HepG2 (cell line): ENCODE measurements around the gene TAS2R60. TPM values are rescaled to one million over a fixed set of nuclear protein-coding genes. Genes with fewer than 3 reads are reported as not detected.
A peak's percentile ranks its signal among the peaks of the same experiment; 100 is the strongest.

Experiments used
- CEBPG ChIP-seq: IDR thresholded peaks from 2 replicates; pipeline ENCODE4 v1.6.1; 2016
- FOXK2 ChIP-seq: fragments of 450-650 bp; IDR thresholded peaks from 2 replicates; pipeline ENCODE4 v1.6.1; 2016
- HMGA1 ChIP-seq: sonication (generic); formaldehyde crosslinking; conservative IDR thresholded peaks from 2 replicates; pipeline ENCODE4 v1.4.0; 2020; ENCODE audit warnings: missing genetic modification reagents
- HOXA7 ChIP-seq: sonication (generic); formaldehyde crosslinking; IDR thresholded peaks from 2 replicates; pipeline ENCODE4 v1.8.1; 2022; ENCODE audit warnings: mild to moderate bottlenecking, missing genetic modification reagents, moderate library complexity
- KAT8 ChIP-seq: IDR thresholded peaks from 2 replicates; pipeline ENCODE4 v1.6.1; 2016; ENCODE audit warnings: missing genetic modification reagents, missing compliant biosample characterization
- MTF1 ChIP-seq: sonication (generic); formaldehyde crosslinking; IDR thresholded peaks from 2 replicates; pipeline ENCODE4 v1.5.0; 2020; ENCODE audit warnings: missing genetic modification reagents
- NBN ChIP-seq: fragments of 450-650 bp; conservative IDR thresholded peaks from 2 replicates; pipeline ENCODE4 v1.6.1; 2017
- SAP130 ChIP-seq: IDR thresholded peaks from 2 replicates; pipeline ENCODE4 v1.6.1; 2016; ENCODE audit warnings: low read depth
- TEAD3 ChIP-seq: optimal IDR thresholded peaks from 2 replicates; pipeline ENCODE3; 2016; ENCODE audit warnings: borderline replicate concordance
- ZFP36 ChIP-seq: fragments of 150-350 bp; IDR thresholded peaks from 2 replicates; pipeline ENCODE4 v1.6.1; 2018; ENCODE audit warnings: borderline replicate concordance, low read length, low read depth; ENCODE audit not compliant: partially characterized antibody
- ZFYVE20 ChIP-seq: sonication (generic); formaldehyde crosslinking; IDR thresholded peaks from 2 replicates; pipeline ENCODE4 v1.8.0; 2023; ENCODE audit warnings: low read depth, mild to moderate bottlenecking, moderate library complexity, missing genetic modification reagents, borderline replicate concordance
- ZIK1 ChIP-seq: sonication (generic); formaldehyde crosslinking; IDR thresholded peaks from 2 replicates; pipeline ENCODE4 v1.5.0; 2020; ENCODE audit warnings: mild to moderate bottlenecking, low read depth, missing genetic modification reagents, borderline replicate concordance
- ZNF20 ChIP-seq: sonication (generic); formaldehyde crosslinking; IDR thresholded peaks from 2 replicates; pipeline ENCODE4 v1.4.0; 2020; ENCODE audit warnings: mild to moderate bottlenecking, moderate library complexity, missing genetic modification reagents
- ZNF441 ChIP-seq: sonication (generic); formaldehyde crosslinking; IDR thresholded peaks from 2 replicates; pipeline ENCODE4 v1.7.0; 2021; ENCODE audit warnings: missing genetic modification reagents, borderline replicate concordance
- ZNF558 ChIP-seq: sonication (generic); formaldehyde crosslinking; IDR thresholded peaks from 2 replicates; pipeline ENCODE4 v1.9.0; 2022; ENCODE audit warnings: mild to moderate bottlenecking, missing genetic modification reagents, borderline replicate concordance
- ZNF776 ChIP-seq: sonication (generic); formaldehyde crosslinking; IDR thresholded peaks from 2 replicates; pipeline ENCODE4 v1.4.0; 2020; ENCODE audit warnings: mild to moderate bottlenecking, missing genetic modification reagents
- polyA plus RNA-seq, 8 experiments: library from polyadenylated mRNA; depleted of rRNA in 3 of 8; stranded (reverse) in 7 of 8; unstranded in 1 of 8; fragments of >200 nt; fragmentation: Illumina TruSeq in 4 of 8; extraction: Trizol in 4 of 8; gene quantifications; 2 replicates each; pipeline versions ENCODE4 v1.2.1 to v1.2.3, GENCODE V29; 2011 to 2016; ENCODE audit warnings: low read depth in 4 of 8, missing spikeins in 1 of 8, mixed read lengths in 1 of 8; ENCODE audit not compliant: insufficient read depth in 1 of 8
- total RNA-seq, 5 experiments: library from RNA; depleted of rRNA; stranded (reverse); fragments of >200 nt; fragmentation: Illumina TruSeq; extraction: Trizol; gene quantifications; 2 replicates each; pipeline ENCODE4 v1.2.3, GENCODE V29; 2016; ENCODE audit warnings: low read depth in 1 of 5
- TF ChIP-seq, protein P1 (sequence below): sonication (generic); formaldehyde crosslinking; IDR thresholded peaks from 2 replicates; pipeline ENCODE4 v1.8.0; 2022; ENCODE audit warnings: mild to moderate bottlenecking, missing genetic modification reagents, moderate library complexity
- TF ChIP-seq, protein P2 (sequence below): sonication (generic); formaldehyde crosslinking; conservative IDR thresholded peaks from 2 replicates; pipeline ENCODE4 v1.4.0; 2020; ENCODE audit warnings: missing genetic modification reagents
- TF ChIP-seq, protein P3 (sequence below): sonication (generic); formaldehyde crosslinking; IDR thresholded peaks from 2 replicates; pipeline ENCODE4 v1.4.0; 2020; ENCODE audit warnings: missing genetic modification reagents
- TF ChIP-seq, protein P4 (sequence below): sonication (generic); formaldehyde crosslinking; IDR thresholded peaks from 2 replicates; pipeline ENCODE4 v1.4.0; 2020; ENCODE audit warnings: mild to moderate bottlenecking, missing genetic modification reagents

The TAS2R60 gene
- total and polyA plus RNA-seq, 2 of the 13 experiments (the other 11 are each of a cell fraction or from before 2014, with no cell fraction given): not detected

DNA sequence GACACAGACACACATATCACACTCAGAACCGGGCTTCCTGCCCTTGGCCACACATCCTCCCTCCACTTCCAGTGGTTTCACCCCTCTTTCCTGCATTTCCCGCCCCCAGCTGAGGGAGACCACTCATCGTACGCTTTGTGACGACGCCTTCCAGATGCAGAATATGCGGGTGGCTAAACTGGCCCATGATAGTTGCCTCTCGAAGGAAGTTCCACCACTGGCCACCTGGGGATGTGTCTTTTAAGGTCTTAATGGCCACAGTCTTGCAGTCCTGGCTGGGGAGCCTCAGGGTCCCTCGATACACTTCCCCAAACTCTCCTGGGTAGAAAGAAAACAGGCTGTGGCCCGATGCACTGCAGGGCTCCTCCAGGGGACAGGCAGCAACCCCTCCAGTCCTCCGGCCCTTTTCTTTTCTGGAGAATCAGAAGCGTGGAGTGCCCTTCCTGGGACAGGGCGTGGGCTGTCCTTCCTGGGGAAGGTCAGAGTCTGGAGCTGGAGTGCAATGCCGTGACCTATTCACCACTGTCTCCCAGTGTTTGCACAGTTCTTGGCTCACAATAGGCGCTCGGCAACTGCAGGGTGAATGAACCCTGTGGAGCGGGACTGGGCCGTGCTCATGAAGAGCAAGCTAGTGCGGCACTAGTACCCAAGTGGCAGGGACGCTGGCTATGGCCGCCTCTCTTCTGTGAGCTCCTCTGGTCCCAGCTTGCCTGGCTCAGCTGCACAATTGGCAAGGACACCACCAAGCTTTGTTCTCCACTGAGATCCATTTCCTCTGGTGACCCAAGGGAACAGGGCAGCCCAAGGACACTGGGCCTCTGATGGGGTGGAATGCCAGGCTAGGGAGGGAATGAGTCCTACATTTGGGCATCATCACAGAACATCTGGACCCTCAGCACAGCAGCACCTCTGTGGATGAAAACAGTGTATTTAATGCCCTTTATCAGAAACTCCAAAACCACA is 47.8 kb upstream of the TAS2R60 start (continued):
- TF ChIP-seq ZIK1 (0 out of 2 replicates have a peak, but pooled peaks have one; percentile 53), ZFYVE20 (CRISPR knock-in tag) (no peak), KAT8 (no peak), ZNF558 (CRISPR knock-in tag) (0 out of 2 replicates have a peak, but pooled peaks have one; percentile 52), ZNF441 (CRISPR knock-in tag) (no peak), HMGA1 (CRISPR knock-in tag) (no peak), SAP130 (CRISPR knock-in tag) (peak; percentile 77), ZFP36 (no peak), ZNF776 (no peak), HOXA7 (CRISPR knock-in tag) (no peak), NBN (no peak), MTF1 (CRISPR knock-in tag) (no peak), ZNF20 (CRISPR knock-in tag) (no peak), FOXK2 (no peak), CEBPG (peak; percentile 68), TEAD3 (peak; percentile 69)
- TF ChIP-seq, protein P1, sequence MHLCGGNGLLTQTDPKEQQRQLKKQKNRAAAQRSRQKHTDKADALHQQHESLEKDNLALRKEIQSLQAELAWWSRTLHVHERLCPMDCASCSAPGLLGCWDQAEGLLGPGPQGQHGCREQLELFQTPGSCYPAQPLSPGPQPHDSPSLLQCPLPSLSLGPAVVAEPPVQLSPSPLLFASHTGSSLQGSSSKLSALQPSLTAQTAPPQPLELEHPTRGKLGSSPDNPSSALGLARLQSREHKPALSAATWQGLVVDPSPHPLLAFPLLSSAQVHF (CRISPR knock-in tag): no peak
- TF ChIP-seq, protein P2, sequence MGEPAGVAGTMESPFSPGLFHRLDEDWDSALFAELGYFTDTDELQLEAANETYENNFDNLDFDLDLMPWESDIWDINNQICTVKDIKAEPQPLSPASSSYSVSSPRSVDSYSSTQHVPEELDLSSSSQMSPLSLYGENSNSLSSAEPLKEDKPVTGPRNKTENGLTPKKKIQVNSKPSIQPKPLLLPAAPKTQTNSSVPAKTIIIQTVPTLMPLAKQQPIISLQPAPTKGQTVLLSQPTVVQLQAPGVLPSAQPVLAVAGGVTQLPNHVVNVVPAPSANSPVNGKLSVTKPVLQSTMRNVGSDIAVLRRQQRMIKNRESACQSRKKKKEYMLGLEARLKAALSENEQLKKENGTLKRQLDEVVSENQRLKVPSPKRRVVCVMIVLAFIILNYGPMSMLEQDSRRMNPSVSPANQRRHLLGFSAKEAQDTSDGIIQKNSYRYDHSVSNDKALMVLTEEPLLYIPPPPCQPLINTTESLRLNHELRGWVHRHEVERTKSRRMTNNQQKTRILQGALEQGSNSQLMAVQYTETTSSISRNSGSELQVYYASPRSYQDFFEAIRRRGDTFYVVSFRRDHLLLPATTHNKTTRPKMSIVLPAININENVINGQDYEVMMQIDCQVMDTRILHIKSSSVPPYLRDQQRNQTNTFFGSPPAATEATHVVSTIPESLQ (CRISPR knock-in tag): no peak
- TF ChIP-seq, protein P3, sequence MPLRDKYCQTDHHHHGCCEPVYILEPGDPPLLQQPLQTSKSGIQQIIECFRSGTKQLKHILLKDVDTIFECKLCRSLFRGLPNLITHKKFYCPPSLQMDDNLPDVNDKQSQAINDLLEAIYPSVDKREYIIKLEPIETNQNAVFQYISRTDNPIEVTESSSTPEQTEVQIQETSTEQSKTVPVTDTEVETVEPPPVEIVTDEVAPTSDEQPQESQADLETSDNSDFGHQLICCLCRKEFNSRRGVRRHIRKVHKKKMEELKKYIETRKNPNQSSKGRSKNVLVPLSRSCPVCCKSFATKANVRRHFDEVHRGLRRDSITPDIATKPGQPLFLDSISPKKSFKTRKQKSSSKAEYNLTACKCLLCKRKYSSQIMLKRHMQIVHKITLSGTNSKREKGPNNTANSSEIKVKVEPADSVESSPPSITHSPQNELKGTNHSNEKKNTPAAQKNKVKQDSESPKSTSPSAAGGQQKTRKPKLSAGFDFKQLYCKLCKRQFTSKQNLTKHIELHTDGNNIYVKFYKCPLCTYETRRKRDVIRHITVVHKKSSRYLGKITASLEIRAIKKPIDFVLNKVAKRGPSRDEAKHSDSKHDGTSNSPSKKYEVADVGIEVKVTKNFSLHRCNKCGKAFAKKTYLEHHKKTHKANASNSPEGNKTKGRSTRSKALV: peak; percentile 73; the same call in 1 of the 2 replicates
- TF ChIP-seq, protein P4, sequence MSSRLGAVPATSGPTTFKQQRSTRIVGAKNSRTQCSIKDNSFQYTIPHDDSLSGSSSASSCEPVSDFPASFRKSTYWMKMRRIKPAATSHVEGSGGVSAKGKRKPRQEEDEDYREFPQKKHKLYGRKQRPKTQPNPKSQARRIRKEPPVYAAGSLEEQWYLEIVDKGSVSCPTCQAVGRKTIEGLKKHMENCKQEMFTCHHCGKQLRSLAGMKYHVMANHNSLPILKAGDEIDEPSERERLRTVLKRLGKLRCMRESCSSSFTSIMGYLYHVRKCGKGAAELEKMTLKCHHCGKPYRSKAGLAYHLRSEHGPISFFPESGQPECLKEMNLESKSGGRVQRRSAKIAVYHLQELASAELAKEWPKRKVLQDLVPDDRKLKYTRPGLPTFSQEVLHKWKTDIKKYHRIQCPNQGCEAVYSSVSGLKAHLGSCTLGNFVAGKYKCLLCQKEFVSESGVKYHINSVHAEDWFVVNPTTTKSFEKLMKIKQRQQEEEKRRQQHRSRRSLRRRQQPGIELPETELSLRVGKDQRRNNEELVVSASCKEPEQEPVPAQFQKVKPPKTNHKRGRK (CRISPR knock-in tag): no peak
